Urothelium cell line (cell line): ENCODE results near the gene PPP1R8.
"Not testable (repeated sequence)": the region's sequence is repeated elsewhere in the genome, so short reads cannot be mapped to it uniquely, and the experiment has no call there.

Experiments
- DNase-seq: peaks from one replicate; pipeline ENCODE4 v3.0.0; 2011; ENCODE audit warnings: low spot score, mixed read lengths
- FAIRE-seq: peaks from 2 replicates; lab custom pipeline; 2011; peaks lifted over from hg19 to GRCh38; lab: Jason Lieb, UNC

PPP1R8 gene

GRCh38 chr1:27868932-27869718 is 38.5 kb downstream of the PPP1R8 start:
- FAIRE-seq (no peak), DNase-seq (no peak)

GRCh38 chr1:27869719-27870085 is 39.1 kb downstream of the PPP1R8 start:
- no peak for FAIRE-seq

GRCh38 chr1:27871076-27871475 is 40.5 kb downstream of the PPP1R8 start:
- DNase-seq, FAIRE-seq: not testable (repeated sequence)

More at GRCh38 chr1:27869719-27870085, 39.1 kb downstream of the PPP1R8 start:
- no peak for DNase-seq

- DNase-seq (no peak), FAIRE-seq (no peak)
Observed at GRCh38 chr1:27872059-27872801, 41.6 kb downstream of the PPP1R8 start, which contains the start of gene THEMIS2. TSS of gene THEMIS2 (plus strand) at chr1:27872544. CDS start at chr1:27872572, 28 bp downstream.

- DNase-seq (no peak), FAIRE-seq (no peak)
Observed at GRCh38 chr1:27872802-27873551, 42.4 kb downstream of the PPP1R8 start.

- FAIRE-seq: no peak
- DNase-seq: no peak
Observed at GRCh38 chr1:27873671-27874384, 43.2 kb downstream of the PPP1R8 start.

- FAIRE-seq: no peak
Observed at GRCh38 chr1:27876341-27877114, 45.9 kb downstream of the PPP1R8 start.

GRCh38 chr1:27877115-27877416 is 46.5 kb downstream of the PPP1R8 start:
- DNase-seq (no peak), FAIRE-seq (no peak)

More at GRCh38 chr1:27876341-27877114, 45.9 kb downstream of the PPP1R8 start:
- no peak for DNase-seq

- FAIRE-seq (no peak), DNase-seq (no peak)
Observed at GRCh38 chr1:27878039-27878438, 47.5 kb downstream of the PPP1R8 start.

- no peak for FAIRE-seq
Observed at GRCh38 chr1:27878787-27879335, 48.3 kb downstream of the PPP1R8 start.

GRCh38 chr1:27879374-27880082 is 48.9 kb downstream of the PPP1R8 start:
- DNase-seq (no peak), FAIRE-seq (no peak)

More at GRCh38 chr1:27878787-27879335, 48.3 kb downstream of the PPP1R8 start:
- DNase-seq: no peak

- DNase-seq: no peak
- FAIRE-seq: no peak
Observed at GRCh38 chr1:27882543-27882903, 51.9 kb downstream of the PPP1R8 start.

GRCh38 chr1:27883536-27883935 is 53.0 kb downstream of the PPP1R8 start:
- FAIRE-seq: no peak
- DNase-seq: no peak

- FAIRE-seq (no peak), DNase-seq (no peak)
Observed at GRCh38 chr1:27884006-27884954, 53.7 kb downstream of the PPP1R8 start.

GRCh38 chr1:27885114-27885528 is 54.5 kb downstream of the PPP1R8 start:
- FAIRE-seq (no peak), DNase-seq (no peak)

- DNase-seq (no peak), FAIRE-seq (no peak)
Observed at GRCh38 chr1:27885621-27886352, 55.2 kb downstream of the PPP1R8 start.

- no peak for FAIRE-seq
Observed at GRCh38 chr1:27886353-27886679, 55.7 kb downstream of the PPP1R8 start.

More at GRCh38 chr1:27886353-27886679, 55.7 kb downstream of the PPP1R8 start:
- no peak for DNase-seq
